ENCODE results near the gene SIN3A. TPM values are rescaled to one million over a fixed set of nuclear protein-coding genes. Genes with fewer than 3 reads are reported as not detected.
"Not testable (repeated sequence)": the region's sequence is repeated elsewhere in the genome, so short reads cannot be mapped to it uniquely, and the experiment has no call there.

The SIN3A gene
- total and polyA plus RNA-seq, 8 donors, result 8.4 to 61.9 (median 27.5) TPM

DNA sequence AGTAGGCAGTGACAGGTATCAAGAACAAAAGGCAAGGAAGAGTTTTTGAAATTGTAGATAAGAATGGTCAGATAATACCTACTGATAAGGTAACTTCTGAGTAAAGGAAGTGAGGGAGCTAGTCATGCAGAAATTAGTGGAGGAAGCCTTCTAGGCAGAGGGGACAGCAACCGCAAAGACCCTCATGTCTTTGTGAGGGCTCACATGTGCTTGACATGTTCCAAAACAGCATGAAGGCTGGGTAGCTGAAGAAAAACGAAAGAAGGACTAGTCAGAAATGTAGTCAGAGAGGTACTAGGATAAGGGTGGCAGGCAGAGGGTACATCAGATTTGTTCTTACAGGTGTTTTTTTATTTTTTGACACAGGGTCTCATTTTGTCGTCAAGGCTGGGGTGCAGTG lies 5.3 kb downstream of the SIN3A start:
- H3K4me1 ChIP-seq, result peaks cover 18 to 65% (median 58%) of the 10 kb centered on the region in 4 donors
- 65 to 79% (median 69%) methylated on average over 3 of the region's 3 CpGs for WGBS, 5 donors
- H3K36me3 ChIP-seq, result peaks cover under 1 to 29% (median 18%) of the 10 kb centered on the region in 4 donors
- TF ChIP-seq, protein P1, sequence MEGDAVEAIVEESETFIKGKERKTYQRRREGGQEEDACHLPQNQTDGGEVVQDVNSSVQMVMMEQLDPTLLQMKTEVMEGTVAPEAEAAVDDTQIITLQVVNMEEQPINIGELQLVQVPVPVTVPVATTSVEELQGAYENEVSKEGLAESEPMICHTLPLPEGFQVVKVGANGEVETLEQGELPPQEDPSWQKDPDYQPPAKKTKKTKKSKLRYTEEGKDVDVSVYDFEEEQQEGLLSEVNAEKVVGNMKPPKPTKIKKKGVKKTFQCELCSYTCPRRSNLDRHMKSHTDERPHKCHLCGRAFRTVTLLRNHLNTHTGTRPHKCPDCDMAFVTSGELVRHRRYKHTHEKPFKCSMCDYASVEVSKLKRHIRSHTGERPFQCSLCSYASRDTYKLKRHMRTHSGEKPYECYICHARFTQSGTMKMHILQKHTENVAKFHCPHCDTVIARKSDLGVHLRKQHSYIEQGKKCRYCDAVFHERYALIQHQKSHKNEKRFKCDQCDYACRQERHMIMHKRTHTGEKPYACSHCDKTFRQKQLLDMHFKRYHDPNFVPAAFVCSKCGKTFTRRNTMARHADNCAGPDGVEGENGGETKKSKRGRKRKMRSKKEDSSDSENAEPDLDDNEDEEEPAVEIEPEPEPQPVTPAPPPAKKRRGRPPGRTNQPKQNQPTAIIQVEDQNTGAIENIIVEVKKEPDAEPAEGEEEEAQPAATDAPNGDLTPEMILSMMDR (IDR thresholded peaks at IDR 0.05), result no peak
- TF ChIP-seq POLR2A (IDR thresholded peaks at IDR 0.05) (no peak), POLR2AphosphoS5 (IDR thresholded peaks at IDR 0.05) (no peak), EP300 (IDR thresholded peaks at IDR 0.05) (no peak)
- intact Hi-C loops (cut with DNase I; ENCODE audit: low total_unique reads), result no loop called here
- H3K27ac ChIP-seq, result no peak overlapping the region
- H3K9me3 ChIP-seq, result no peaks in the 10 kb centered on the region
- H3K27me3 ChIP-seq, result no peaks in the 10 kb centered on the region
- DNase-seq, result no peak
- no peak overlapping the region for H3K4me3 ChIP-seq

DNA sequence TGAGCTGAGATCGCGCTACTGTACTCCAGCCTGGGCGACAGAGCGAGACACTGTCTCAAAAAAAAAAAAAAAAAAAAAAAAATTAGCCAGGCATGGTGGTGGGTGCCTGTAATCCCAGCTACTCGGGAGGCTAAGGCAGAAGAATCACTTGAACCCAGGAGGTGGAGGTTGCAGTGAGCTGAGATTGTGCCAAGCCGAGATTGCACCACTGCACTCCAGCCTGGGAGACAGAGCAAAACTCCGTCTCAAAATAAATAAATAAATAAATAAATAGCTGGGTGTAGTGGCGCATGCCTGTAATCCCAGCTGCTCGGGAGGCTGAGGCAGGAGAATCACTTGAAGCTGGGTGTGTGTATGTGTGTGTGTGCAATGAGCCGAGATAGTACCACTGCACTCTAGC lies 6.2 kb downstream of the SIN3A start:
- DNase-seq, result not testable (repeated sequence)
- WGBS, 5 donors, result 88 to 97% (median 94%) methylated on average over 10 of the region's 10 CpGs

DNA sequence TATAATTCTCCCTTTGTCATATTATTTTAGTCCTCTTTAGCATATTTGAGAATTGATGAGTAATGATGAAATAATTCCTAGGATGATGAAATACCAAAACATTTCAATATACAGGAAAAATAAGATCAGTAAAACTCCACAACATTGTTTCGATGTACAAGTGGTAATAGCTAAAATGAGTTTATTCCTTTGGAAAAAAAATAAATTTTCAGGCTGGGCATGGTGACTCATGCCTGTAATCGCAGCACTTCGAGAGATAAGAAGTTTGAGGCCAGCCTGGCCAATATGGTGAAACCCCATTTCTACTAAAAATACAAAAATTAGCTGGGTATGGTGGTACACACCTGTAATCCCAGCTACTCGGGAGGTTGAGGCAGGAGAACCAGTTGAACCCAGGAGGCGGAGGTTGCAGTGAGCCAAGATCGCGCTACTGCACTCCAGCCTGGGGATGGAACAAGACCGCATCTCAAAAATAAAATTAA lies 7.5 kb downstream of the SIN3A start:
- H3K9me3 ChIP-seq; H3K27ac ChIP-seq; H3K4me3 ChIP-seq; H3K27me3 ChIP-seq; intact Hi-C loops (cut with DNase I; ENCODE audit: low total_unique reads); DNase-seq: not testable (repeated sequence)
- 70 to 82% (median 78%) methylated on average over 8 of the region's 8 CpGs for WGBS, 5 donors
- H3K36me3 ChIP-seq, result peaks cover 3 to 31% (median 18%) of the 10 kb centered on the region in 4 donors
- peaks cover 10 to 54% (median 42%) of the 10 kb centered on the region in 4 donors for H3K4me1 ChIP-seq

More for the DNA sequence above, 6.2 kb downstream of the SIN3A start:
- H3K4me3 ChIP-seq; H3K9me3 ChIP-seq; H3K27ac ChIP-seq; H3K27me3 ChIP-seq; intact Hi-C loops (cut with DNase I; ENCODE audit: low total_unique reads): not testable (repeated sequence)
- H3K36me3 ChIP-seq, result peaks cover 3 to 31% (median 18%) of the 10 kb centered on the region in 4 donors
- peaks cover 18 to 65% (median 55%) of the 10 kb centered on the region in 4 donors for H3K4me1 ChIP-seq

DNA sequence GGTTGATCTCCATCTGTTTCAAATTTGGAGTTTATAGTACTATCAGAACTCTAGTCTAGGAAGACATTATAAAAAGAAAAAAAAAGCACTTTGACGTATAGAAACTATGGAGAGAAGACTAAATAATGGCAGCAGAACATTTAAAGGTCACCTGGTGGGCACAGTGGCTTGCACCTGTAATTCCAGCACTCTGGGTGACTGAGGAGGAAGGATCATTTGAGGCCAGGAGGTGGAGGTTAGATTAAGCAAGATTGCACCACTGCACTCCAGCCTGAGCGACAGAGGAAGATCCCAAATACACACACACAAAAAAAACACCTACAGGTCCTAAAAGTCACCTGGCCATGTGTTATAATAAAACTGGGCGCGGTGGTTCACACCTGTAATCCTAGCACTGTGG lies 13.8 kb downstream of the SIN3A start:
- 88 to 96% (median 94%) methylated on average over 4 of the region's 4 CpGs for WGBS, 5 donors
- H3K27me3 ChIP-seq, result no peaks in the 10 kb centered on the region
- H3K9me3 ChIP-seq, result no peaks in the 10 kb centered on the region
- no peak overlapping the region for H3K27ac ChIP-seq
- H3K4me1 ChIP-seq, result peaks cover 0 to 29% (median 13%) of the 10 kb centered on the region in 4 donors
- no peak for TF ChIP-seq EP300 (IDR thresholded peaks at IDR 0.05)
- peaks cover 11 to 40% (median 28%) of the 10 kb centered on the region in 4 donors for H3K36me3 ChIP-seq
- DNase-seq, result no peak
- intact Hi-C loops (cut with DNase I; ENCODE audit: low total_unique reads), result no loop called here
- no peak overlapping the region for H3K4me3 ChIP-seq

DNA sequence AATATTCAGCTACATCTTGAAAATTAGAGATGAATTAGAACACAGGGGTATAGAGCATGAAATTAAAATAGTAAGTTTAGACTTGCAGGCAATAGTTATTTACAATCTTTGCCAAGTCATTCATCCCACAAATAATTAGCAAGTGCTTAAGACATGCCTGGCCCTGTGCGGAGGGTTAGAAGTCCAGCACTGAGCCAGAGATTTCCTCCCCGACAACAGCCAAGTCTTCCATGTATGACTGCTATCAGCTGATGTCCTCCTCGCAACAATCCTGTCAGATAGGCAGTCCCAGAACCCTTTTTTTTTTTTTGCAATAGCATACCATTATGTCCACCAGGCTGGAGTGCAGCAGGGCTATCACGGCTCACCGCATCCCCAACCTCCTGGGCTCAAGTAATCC lies 14.6 kb downstream of the SIN3A start:
- no peaks in the 10 kb centered on the region for H3K9me3 ChIP-seq
- intact Hi-C loops (cut with DNase I; ENCODE audit: low total_unique reads), result no loop called here
- peaks cover 11 to 35% (median 24%) of the 10 kb centered on the region in 4 donors for H3K36me3 ChIP-seq
- peaks cover 0 to 36% (median 16%) of the 10 kb centered on the region in 4 donors for H3K4me1 ChIP-seq
- DNase-seq, result no peak
- no peak overlapping the region for H3K27ac ChIP-seq
- TF ChIP-seq, protein P1 (IDR thresholded peaks at IDR 0.05), result no peak
- TF ChIP-seq POLR2AphosphoS5 (IDR thresholded peaks at IDR 0.05), result no peak
- TF ChIP-seq EP300 (IDR thresholded peaks at IDR 0.05), result no peak
- TF ChIP-seq POLR2A (IDR thresholded peaks at IDR 0.05), result no peak
- H3K27me3 ChIP-seq, result no peaks in the 10 kb centered on the region
- WGBS, 5 donors, result 83 to 88% (median 86%) methylated on average over 5 of the region's 5 CpGs
- H3K4me3 ChIP-seq, result no peak overlapping the region

DNA sequence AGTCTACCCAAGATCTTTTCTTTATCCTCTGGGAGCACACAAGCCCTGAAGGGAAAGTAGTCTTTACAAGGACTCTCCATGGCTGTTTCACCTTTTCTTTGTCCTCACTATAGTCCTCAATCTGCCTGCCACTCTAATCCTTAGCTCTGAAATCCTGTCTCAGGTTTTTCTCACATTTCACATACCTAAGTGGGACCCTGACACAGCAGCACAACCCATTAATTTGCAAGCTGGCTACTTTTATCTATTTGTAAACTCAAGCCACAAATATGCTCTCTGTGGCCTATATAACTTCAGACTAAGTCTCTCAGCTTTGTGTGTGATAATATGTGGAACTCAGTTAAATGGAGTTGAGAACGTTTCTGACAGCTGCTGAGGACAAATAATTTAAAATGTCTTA lies 19.8 kb downstream of the SIN3A start:
- no peak for DNase-seq
- peaks cover 21 to 60% (median 53%) of the 10 kb centered on the region in 4 donors for H3K36me3 ChIP-seq
- H3K27me3 ChIP-seq, result no peaks in the 10 kb centered on the region
- H3K9me3 ChIP-seq, result no peaks in the 10 kb centered on the region
- 13 to 32% (median 29%) methylated on average over 1 of the region's 1 CpG for WGBS, 5 donors
- H3K27ac ChIP-seq, result no peak overlapping the region
- H3K4me3 ChIP-seq, result no peak overlapping the region
- intact Hi-C loops (cut with DNase I; ENCODE audit: low total_unique reads), result no loop called here
- H3K4me1 ChIP-seq, result peaks cover 0 to 34% (median 15%) of the 10 kb centered on the region in 4 donors
- TF ChIP-seq POLR2AphosphoS5 (IDR thresholded peaks at IDR 0.05), result no peak
- TF ChIP-seq EP300 (IDR thresholded peaks at IDR 0.05), result no peak
- TF ChIP-seq POLR2A (IDR thresholded peaks at IDR 0.05), result no peak
- TF ChIP-seq, protein P1 (IDR thresholded peaks at IDR 0.05), result no peak

All from stomach (tissue), 9 donors.